GM12874 (cell line): Measurements from ENCODE around the gene SLX4IP.

Source experiments
- CTCF ChIP-seq: IDR thresholded peaks from 2 replicates; pipeline ENCODE4 v1.5.1; 2011; ENCODE audit warnings: low read depth, mild to moderate bottlenecking, control low read depth, low read length, moderate library complexity; ENCODE audit not compliant: insufficient read depth

The SLX4IP gene

GRCh38 chr20:10657453-10657852, 222.3 kb downstream of the SLX4IP start:
- TF ChIP-seq CTCF, result no peak

DNA sequence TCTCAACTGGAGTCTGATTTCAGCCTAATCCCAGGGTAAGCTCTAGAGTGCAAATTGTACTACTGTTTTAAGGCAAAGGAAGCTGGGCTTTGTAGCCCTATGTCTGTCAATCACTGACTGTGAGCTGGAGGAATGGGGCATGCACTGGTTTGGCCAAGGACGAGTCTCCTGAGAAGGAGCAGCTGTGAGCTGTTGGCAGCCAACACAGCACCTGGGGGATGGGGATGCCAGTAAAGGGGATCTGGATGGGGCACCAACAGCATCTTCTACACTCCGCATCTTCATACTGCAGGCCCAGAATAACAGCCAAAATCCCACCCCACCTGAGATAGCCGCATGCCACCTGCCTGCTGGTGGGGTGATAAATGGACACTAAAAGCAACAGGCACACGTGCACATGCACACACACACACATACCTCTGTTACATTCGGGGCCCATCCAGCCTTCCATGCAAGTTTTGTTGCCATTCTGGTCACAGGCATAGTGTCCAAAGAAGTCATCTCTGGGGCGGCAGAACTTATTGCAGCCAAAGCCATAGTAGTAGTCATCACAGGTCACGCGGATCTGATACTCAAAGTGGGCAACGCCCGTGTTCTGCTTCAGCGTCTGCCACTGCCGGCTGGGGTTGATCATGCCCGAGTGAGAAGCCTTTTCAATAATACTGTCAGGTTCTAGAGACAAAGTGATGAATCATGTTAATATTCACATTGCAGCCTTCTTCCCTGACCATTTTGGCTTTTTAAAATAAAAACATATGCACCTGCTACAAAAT, 223.1 kb downstream of the SLX4IP start:
- no peak for TF ChIP-seq CTCF

- no peak for TF ChIP-seq CTCF
Measured at GRCh38 chr20:10658876-10659632, 223.9 kb downstream of the SLX4IP start.

- TF ChIP-seq CTCF, result no peak
Measured at GRCh38 chr20:10659651-10660601, 224.8 kb downstream of the SLX4IP start.

DNA sequence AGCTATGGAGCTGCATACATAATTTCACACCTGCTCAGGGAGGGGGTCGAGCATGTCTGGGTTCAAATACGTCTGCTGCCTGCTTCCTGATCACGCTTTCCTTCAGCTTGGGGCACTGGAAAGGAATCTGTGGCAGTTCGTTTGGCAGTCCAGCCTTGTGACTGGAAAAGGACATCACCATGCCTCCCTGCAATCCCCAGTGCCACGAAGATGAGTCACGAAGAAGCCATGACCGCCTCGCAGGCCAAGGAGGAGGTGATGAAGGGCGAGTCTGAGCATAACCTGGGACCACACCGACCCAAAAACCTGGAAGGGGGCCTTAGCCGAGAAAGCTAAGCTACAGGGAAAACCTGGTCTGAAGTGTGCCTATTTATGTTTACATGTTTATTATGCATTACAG, 225.6 kb downstream of the SLX4IP start:
- no peak for TF ChIP-seq CTCF

DNA sequence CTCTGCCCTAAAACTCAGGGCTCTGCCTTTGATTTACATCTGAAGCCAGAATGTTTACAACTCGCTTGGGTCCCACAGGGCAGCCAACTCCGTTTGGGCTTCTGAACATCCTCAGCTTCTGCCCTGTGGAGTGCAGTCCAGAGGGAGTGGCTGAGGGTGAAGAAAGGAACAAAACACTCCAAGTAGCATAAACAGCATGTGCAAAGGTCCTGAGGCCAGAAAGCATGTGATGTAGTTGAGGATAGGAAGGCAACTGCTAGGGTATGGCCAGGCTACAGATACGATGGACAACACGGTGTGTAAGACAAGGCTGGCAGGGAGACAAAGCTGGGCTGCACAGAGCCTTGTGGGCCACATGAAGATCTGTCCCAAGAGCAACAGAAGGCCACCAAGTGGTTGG, 226.2 kb downstream of the SLX4IP start:
- no peak for TF ChIP-seq CTCF

- no peak for TF ChIP-seq CTCF
Measured at GRCh38 chr20:10662151-10662550, 227.0 kb downstream of the SLX4IP start.
